ENCODE data around the gene VKORC1.

DNA sequence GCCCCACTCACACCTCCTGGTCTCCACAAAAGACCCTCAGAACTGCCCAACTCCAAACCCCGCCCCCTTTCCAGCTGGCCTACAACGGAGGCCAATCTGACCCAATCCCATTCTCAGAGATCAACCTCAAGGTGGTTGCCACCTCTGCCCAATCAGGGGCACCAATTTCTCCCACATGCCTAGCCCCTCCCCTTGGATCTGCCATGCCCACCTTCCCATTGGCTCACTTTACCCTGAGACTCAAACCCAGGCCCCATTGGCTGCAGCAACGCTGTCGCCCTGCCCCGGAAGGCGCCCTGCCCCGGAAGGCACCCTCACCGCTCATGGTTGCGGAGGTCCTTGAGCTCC, 31.1 kb downstream of the VKORC1 start:
- TF ChIP-seq, protein P1, sequence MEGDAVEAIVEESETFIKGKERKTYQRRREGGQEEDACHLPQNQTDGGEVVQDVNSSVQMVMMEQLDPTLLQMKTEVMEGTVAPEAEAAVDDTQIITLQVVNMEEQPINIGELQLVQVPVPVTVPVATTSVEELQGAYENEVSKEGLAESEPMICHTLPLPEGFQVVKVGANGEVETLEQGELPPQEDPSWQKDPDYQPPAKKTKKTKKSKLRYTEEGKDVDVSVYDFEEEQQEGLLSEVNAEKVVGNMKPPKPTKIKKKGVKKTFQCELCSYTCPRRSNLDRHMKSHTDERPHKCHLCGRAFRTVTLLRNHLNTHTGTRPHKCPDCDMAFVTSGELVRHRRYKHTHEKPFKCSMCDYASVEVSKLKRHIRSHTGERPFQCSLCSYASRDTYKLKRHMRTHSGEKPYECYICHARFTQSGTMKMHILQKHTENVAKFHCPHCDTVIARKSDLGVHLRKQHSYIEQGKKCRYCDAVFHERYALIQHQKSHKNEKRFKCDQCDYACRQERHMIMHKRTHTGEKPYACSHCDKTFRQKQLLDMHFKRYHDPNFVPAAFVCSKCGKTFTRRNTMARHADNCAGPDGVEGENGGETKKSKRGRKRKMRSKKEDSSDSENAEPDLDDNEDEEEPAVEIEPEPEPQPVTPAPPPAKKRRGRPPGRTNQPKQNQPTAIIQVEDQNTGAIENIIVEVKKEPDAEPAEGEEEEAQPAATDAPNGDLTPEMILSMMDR (conservative IDR thresholded peaks at IDR 0.05 in 1 of 2, IDR thresholded peaks at IDR 0.05 in 1 of 2; ENCODE audit: low read depth in 1 of 2, low read length in 2 of 2), result no peak
- no peak for TF ChIP-seq EZH2 (IDR thresholded peaks at IDR 0.05; ENCODE audit: low read length, missing control alignments)

All from fibroblast of lung (primary cell).